DMS 273 (cell line): ENCODE measurements around the gene PLD5.
"Not testable (repeated sequence)": the region's sequence is repeated elsewhere in the genome, so short reads cannot be mapped to it uniquely, and the experiment has no call there.

Experiments used
- DNase-seq: peaks from one replicate; lab custom pipeline; 2025; ENCODE audit not compliant: unreplicated experiment; lab: John Stamatoyannopoulos, UW

PLD5 gene

GRCh38 chr1:242065813-242066212 lies 458.7 kb downstream of the PLD5 start:
- DNase-seq = no peak

- DNase-seq = no peak
These were observed 462.2 kb downstream of the PLD5 start for GRCh38 chr1:242062271-242062670.

- no peak for DNase-seq
These were observed 464.5 kb downstream of the PLD5 start for GRCh38 chr1:242059976-242060375.

GRCh38 chr1:242058582-242058981 lies 465.9 kb downstream of the PLD5 start:
- not testable (repeated sequence) for DNase-seq

- not testable (repeated sequence) for DNase-seq
These were observed 466.3 kb downstream of the PLD5 start for GRCh38 chr1:242058181-242058580.

GRCh38 chr1:242057745-242058115 lies 466.8 kb downstream of the PLD5 start:
- DNase-seq = no peak

- no peak for DNase-seq
These were observed 467.3 kb downstream of the PLD5 start for GRCh38 chr1:242056988-242057744.

GRCh38 chr1:242055749-242056320 lies 468.7 kb downstream of the PLD5 start:
- DNase-seq = no peak

- DNase-seq = no peak
These were observed 481.3 kb downstream of the PLD5 start for GRCh38 chr1:242043165-242043564.

- no peak for DNase-seq
These were observed 490.1 kb downstream of the PLD5 start for GRCh38 chr1:242034392-242034791.

- no peak for DNase-seq
These were observed 491.1 kb downstream of the PLD5 start for GRCh38 chr1:242033447-242033846.
